ENCODE results near the gene JMJD8. TPM values are rescaled to one million over a fixed set of nuclear protein-coding genes. Genes with fewer than 3 reads are reported as not detected.

Gene JMJD8
- total RNA-seq, 1 donor from 2014 or later = 57.6 TPM

DNA sequence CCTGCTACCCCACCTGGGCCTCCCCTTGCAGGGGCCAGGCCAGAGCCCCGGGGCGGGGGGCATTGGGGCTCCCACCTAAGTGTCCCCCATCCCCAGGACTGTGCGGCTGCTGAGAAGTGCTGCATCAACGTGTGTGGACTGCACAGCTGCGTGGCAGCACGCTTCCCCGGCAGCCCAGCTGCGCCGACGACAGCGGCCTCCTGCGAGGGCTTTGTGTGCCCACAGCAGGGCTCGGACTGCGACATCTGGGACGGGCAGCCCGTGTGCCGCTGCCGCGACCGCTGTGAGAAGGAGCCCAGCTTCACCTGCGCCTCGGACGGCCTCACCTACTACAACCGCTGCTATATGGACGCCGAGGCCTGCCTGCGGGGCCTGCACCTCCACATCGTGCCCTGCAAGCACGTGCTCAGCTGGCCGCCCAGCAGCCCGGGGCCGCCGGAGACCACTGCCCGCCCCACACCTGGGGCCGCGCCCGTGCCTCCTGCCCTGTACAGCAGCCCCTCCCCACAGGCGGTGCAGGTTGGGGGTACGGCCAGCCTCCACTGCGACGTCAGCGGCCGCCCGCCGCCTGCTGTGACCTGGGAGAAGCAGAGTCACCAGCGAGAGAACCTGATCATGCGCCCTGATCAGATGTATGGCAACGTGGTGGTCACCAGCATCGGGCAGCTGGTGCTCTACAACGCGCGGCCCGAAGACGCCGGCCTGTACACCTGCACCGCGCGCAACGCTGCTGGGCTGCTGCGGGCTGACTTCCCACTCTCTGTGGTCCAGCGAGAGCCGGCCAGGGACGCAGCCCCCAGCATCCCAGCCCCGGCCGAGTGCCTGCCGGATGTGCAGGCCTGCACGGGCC, 51.4 kb downstream of the JMJD8 start:
- no peak for DNase-seq (ENCODE audit: extremely low spot score, unreplicated experiment)
- Mint-ChIP-seq H3K36me3 (ENCODE audit: unreplicated experiment) (peaks cover 2% of the 10 kb centered on the region), H3K27me3 (ENCODE audit: unreplicated experiment) (no peaks in the 10 kb centered on the region), H3K9me3 (ENCODE audit: unreplicated experiment) (no peaks in the 10 kb centered on the region), H3K27ac (ENCODE audit: unreplicated experiment) (no peak overlapping the region), H3K4me3 (ENCODE audit: unreplicated experiment) (no peak overlapping the region), H3K4me1 (ENCODE audit: unreplicated experiment) (peaks cover 29% of the 10 kb centered on the region)
- TF ChIP-seq, protein P1, sequence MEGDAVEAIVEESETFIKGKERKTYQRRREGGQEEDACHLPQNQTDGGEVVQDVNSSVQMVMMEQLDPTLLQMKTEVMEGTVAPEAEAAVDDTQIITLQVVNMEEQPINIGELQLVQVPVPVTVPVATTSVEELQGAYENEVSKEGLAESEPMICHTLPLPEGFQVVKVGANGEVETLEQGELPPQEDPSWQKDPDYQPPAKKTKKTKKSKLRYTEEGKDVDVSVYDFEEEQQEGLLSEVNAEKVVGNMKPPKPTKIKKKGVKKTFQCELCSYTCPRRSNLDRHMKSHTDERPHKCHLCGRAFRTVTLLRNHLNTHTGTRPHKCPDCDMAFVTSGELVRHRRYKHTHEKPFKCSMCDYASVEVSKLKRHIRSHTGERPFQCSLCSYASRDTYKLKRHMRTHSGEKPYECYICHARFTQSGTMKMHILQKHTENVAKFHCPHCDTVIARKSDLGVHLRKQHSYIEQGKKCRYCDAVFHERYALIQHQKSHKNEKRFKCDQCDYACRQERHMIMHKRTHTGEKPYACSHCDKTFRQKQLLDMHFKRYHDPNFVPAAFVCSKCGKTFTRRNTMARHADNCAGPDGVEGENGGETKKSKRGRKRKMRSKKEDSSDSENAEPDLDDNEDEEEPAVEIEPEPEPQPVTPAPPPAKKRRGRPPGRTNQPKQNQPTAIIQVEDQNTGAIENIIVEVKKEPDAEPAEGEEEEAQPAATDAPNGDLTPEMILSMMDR (IDR thresholded peaks at IDR 0.05) = no peak

GRCh38 chr16:631808-632358, 52.3 kb downstream of the JMJD8 start:
- Mint-ChIP-seq H3K9me3 (ENCODE audit: unreplicated experiment) (no peaks in the 10 kb centered on the region), H3K36me3 (ENCODE audit: unreplicated experiment) (peaks cover 2% of the 10 kb centered on the region), H3K4me3 (ENCODE audit: unreplicated experiment) (no peak overlapping the region), H3K4me1 (ENCODE audit: unreplicated experiment) (peaks cover 37% of the 10 kb centered on the region), H3K27me3 (ENCODE audit: unreplicated experiment) (no peaks in the 10 kb centered on the region), H3K27ac (ENCODE audit: unreplicated experiment) (no peak overlapping the region)
- TF ChIP-seq, protein P1 (IDR thresholded peaks at IDR 0.05) = no peak
- no peak for DNase-seq (ENCODE audit: extremely low spot score, unreplicated experiment)

Other genes starting within 250 kb of the JMJD8 start
- gene CAPN15, start 156.6 kb downstream of the JMJD8 start, total RNA-seq = 38.3 and 39.9 TPM in 2 replicates
- not detected in 2 replicates for gene PRR35, start 123.9 kb downstream of the JMJD8 start, total RNA-seq
- 0.57 and 1.7 TPM in 2 replicates for gene NHLRC4, start 117.3 kb downstream of the JMJD8 start, total RNA-seq
- 62.0 and 63.6 TPM in 2 replicates for gene PIGQ, start 114.4 kb downstream of the JMJD8 start, total RNA-seq
- gene RAB40C, start 94.3 kb downstream of the JMJD8 start, total RNA-seq = 17.1 and 20.0 TPM in 2 replicates
- 0.47 and 0.56 TPM in 2 replicates for gene WFIKKN1, start 53.3 kb downstream of the JMJD8 start, total RNA-seq
- gene METTL26, start 48.0 kb downstream of the JMJD8 start, total RNA-seq = 58.2 and 69.8 TPM in 2 replicates
- 11.3 and 14.8 TPM in 2 replicates for gene MCRIP2, start 42.5 kb downstream of the JMJD8 start, total RNA-seq
- 28.2 and 38.9 TPM in 2 replicates for gene WDR90, start 35.0 kb downstream of the JMJD8 start, total RNA-seq
- gene RHOT2, start 16.2 kb downstream of the JMJD8 start, total RNA-seq = 125 and 126 TPM in 2 replicates
- 3.6 and 5.4 TPM in 2 replicates for gene RHBDL1, start 8.7 kb downstream of the JMJD8 start, total RNA-seq
- 109 and 116 TPM in 2 replicates for gene STUB1, start 3.9 kb downstream of the JMJD8 start, total RNA-seq
- 19.4 and 19.9 TPM in 2 replicates for gene WDR24, start 6.1 kb upstream of the JMJD8 start, total RNA-seq
- 0.32 and 0.44 TPM in 2 replicates for gene FBXL16, start 21.5 kb upstream of the JMJD8 start, total RNA-seq
- gene METRN, start 30.8 kb upstream of the JMJD8 start, total RNA-seq = 48.2 and 49.7 TPM in 2 replicates
- gene ANTKMT, start 36.8 kb upstream of the JMJD8 start, total RNA-seq = 41.5 and 41.7 TPM in 2 replicates
- 2.6 and 3.1 TPM in 2 replicates for gene CCDC78, start 42.1 kb upstream of the JMJD8 start, total RNA-seq
- gene HAGHL, start 42.8 kb upstream of the JMJD8 start, total RNA-seq = 11.3 and 17.3 TPM in 2 replicates
- gene CIAO3, start 56.7 kb upstream of the JMJD8 start, total RNA-seq = 31.4 and 31.5 TPM in 2 replicates
- gene MSLN, start 76.4 kb upstream of the JMJD8 start, total RNA-seq = 0.19 and 0.21 TPM in 2 replicates
- gene RPUSD1, start 104.0 kb upstream of the JMJD8 start, total RNA-seq = 20.8 and 24.3 TPM in 2 replicates
- gene CHTF18, start 104.3 kb upstream of the JMJD8 start, total RNA-seq = 19.3 and 25.4 TPM in 2 replicates
- not detected in 2 replicates for gene GNG13, start 116.4 kb upstream of the JMJD8 start, total RNA-seq

Measured in osteocyte (in vitro differentiated cells).